GM18870 (cell line): ENCODE results near the gene ALAS2.
"Not testable (repeated sequence)": the region's sequence is repeated elsewhere in the genome, so short reads cannot be mapped to it uniquely, and the experiment has no call there.

Source experiments
- ATAC-seq: cut with Tn5 transposase; IDR thresholded peaks from one replicate; pipeline ENCODE4 v1.9.1; 2021; ENCODE audit warnings: moderate library complexity; ENCODE audit not compliant: unreplicated experiment

Gene ALAS2

DNA sequence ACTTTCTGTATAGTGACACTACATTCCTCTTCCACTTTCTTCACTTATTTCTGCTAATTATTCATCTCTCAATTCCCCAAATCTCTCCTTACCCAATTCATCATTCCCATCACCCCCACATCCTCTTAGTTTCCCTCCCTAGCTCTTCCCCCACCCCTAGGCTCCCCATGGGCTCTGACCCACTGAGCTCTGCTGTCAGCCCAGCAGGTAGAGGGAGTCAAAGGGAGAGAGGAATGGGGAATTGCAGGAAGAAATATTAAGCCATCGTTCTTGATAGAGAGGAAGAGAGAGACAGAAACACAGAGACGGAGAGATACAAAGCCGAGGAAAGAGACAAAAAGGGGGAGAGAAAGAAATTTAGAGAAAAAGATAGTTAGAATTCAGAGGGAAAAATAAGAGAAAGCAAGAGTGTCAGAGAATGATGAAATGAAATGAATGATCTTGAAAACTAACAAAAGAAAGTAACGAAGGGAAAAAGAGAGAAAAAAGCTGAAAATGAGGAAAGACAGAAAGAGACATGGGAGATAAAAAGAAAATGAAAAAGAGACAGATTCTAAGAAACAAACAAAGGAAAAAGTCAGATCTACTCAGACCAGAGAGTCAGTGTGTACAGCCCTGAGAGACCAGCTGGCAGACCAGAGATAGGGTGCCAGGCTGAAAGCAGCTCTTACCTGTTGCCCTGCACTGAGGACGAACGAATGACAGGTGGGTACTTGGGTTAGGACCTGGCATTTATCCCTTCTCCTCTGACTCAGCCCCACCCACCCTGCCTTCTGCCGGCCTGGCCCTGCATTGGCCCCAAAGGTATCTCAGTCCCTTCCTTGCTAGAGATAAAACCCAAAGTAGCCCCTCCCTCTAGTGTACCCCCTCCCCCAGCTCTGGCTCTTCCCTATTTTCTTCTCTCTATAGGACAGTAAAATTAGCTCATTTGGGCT lies at the start of gene ALAS2:
TSS of gene ALAS2 (minus strand) at position 707 of the 935 bp plus-strand sequence. CDS start 4,977 bp downstream, outside the sequence.
- ATAC-seq, result no peak

- no peak for ATAC-seq
Observed at GRCh38 chrX:55074851-55075467, 44.2 kb upstream of the ALAS2 start, which contains the start of gene PAGE2B. Gene PAGE2B (plus strand): TSS chrX:55075030. CDS start chrX:55076042, 1,012 bp downstream.

GRCh38 chrX:55072286-55072685 lies 41.5 kb upstream of the ALAS2 start:
- ATAC-seq, result no peak

GRCh38 chrX:55067180-55067579 lies 36.4 kb upstream of the ALAS2 start:
- not testable (repeated sequence) for ATAC-seq

- no peak for ATAC-seq
Observed at GRCh38 chrX:55057675-55058249, 27.0 kb upstream of the ALAS2 start.

DNA sequence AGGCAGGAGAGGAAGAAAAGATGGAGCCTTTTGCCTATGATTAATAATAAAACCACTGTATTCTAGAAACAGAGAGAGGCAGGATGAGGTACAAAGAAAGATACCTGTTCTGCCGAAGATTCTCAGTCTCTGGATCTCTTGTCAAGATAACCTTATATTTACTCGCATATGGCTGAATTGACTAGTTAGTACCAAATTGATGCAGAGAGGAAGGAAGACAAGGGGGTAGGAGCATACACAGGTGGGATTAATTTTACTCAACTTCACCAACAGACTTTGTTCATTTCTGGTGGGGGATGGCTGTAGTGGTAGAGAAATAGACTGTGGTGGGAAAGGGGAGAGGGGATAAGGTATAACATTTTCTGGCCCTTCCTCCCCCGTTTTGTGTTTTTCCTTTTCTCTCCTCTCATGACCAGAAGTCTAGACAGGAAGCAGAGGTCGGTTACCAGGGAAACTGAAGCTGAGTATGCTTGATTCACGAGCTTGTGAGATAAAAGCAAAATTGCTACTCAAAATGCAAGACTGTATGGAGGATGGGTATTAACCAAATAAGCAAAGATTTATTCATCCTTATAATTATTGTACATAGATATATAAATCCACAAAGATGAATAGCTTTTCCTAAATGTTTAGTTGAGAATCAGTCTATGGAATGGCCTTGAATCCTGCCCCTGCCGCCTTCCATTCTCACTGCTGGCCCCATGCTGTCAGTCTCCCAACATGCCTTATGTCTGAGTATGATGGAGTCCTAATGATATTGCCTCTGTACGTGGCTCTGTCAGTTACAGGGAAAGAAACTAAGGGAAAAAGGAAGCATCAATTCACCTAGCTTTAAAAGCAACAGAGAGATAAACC lies 26.3 kb upstream of the ALAS2 start:
- no peak for ATAC-seq

DNA sequence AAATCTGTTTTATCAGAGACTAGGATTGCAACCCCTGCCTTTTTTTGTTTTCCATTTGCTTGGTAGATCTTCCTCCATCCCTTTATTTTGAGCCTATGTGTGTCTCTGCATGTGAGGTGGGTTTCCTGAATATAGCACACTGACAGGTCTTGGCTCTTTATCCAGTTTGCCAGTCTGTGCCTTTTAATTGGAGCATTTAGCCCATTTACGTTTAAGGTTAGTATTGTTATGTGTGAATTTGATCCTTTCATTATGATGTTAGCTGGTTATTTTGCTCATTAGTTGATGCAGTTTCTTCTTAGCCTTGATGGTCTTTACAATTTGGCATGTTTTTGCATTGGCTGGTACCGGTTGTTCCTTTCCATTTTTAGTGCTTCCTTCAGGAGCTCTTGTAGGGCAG lies 19.8 kb upstream of the ALAS2 start:
- not testable (repeated sequence) for ATAC-seq

GRCh38 chrX:55041514-55041913 lies 10.7 kb upstream of the ALAS2 start:
- ATAC-seq, result no peak

DNA sequence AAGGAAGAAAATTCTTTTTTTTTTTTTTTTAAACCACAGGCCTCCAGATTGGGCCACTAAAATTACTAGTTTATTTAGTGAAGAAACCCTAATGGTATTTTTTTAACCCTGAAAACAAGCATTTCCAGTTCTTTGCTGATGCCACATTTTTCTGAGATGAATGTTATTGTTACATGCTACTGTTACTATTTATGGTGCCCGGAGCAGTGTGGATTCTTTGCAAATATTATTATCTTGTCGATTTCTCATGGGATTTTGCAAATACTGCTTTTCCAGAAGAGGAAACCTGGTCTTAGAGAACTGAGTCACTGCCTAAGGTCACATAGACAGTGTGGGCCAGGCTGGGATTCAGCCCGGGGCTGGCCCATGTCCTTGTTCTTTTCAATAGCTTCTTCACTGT lies 8.7 kb upstream of the ALAS2 start:
- ATAC-seq, result no peak

GRCh38 chrX:55033429-55033828 lies 2.7 kb upstream of the ALAS2 start:
- ATAC-seq, result no peak

GRCh38 chrX:55029291-55029690 lies 1.5 kb downstream of the ALAS2 start:
- ATAC-seq, result no peak

GRCh38 chrX:55028611-55029010 lies 2.2 kb downstream of the ALAS2 start:
- ATAC-seq, result no peak

- ATAC-seq, result no peak
Observed at GRCh38 chrX:55028040-55028439, 2.7 kb downstream of the ALAS2 start.

DNA sequence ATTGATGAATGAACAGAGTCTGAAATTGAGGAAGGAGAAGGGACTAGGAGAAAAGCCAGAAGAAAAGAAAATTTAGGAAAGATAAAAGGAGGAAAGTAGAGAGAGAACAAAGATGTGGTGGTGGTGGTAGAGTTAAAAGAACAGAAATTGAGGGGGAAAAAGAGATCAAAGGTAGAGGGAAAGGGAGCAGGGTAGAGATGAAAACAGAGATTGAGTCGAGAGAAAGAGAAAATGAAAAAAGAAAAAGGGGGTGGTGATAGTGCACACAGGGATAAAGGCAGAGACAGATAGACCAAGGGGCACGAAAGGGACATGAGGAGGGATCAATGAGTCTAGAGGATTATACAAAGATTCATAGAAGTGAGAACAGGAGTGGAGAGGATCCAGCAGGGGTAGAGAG lies 3.9 kb downstream of the ALAS2 start:
- no peak for ATAC-seq

- ATAC-seq, result no peak
Observed at GRCh38 chrX:55026143-55026542, 4.6 kb downstream of the ALAS2 start.

DNA sequence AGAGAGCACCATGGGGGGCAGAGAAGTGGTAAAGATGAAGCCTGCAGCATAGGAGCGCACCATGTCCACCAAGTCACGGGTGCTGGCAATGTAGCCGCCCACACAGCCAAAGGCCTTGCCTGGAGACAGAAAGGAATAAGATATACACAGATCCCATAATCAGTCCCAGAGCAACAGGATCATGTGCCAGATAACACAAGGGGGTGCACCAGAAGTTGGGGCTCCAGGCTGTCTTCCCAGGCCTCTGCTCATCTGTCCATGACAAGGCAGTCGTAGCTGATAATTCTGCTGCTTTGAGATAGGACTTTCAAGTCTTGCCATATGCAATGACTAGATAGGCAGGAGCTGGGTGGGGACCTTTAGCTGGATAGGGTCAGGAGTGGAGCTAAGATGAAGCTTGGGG lies 15.9 kb downstream of the ALAS2 start:
- no peak for ATAC-seq

GRCh38 chrX:55011294-55011693 lies 19.5 kb downstream of the ALAS2 start:
- no peak for ATAC-seq

DNA sequence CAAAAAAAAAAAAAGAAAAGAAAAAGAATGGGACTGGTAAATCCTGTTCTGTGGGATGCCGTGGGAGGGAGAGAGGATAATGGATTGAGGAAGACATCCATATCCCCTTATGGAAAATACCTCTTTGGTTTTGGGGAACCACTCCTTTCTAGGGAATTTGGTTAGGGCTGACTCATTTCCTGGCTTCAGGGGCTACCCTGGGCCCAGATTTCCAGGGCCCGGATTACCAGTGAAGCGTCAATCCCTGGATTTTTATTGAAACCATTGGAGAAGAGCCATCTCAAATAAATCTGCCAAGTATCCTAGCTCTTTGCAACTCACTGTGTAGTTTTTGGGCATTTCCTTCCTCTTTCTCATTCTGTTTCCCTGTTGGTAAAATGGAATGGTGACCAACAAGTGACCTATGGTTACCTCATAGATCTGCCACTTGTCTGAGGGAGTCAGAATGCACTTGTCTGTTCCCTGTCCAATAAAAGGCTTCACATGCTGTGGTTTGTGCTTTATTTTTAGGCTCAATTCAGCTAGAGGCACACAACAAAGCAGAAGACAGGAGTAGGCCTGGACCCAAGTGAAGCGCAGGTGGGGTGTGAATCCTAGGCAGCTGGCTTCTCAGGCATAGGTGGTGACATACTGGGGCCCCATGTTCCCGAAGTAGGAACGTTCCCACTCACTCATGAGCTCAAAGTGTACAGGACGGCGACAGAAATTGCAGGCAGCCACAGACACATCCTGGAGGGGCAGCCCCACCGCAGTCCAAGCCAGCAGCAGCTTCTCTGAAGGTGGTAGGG lies 22.0 kb downstream of the ALAS2 start:
- ATAC-seq, result no peak

DNA sequence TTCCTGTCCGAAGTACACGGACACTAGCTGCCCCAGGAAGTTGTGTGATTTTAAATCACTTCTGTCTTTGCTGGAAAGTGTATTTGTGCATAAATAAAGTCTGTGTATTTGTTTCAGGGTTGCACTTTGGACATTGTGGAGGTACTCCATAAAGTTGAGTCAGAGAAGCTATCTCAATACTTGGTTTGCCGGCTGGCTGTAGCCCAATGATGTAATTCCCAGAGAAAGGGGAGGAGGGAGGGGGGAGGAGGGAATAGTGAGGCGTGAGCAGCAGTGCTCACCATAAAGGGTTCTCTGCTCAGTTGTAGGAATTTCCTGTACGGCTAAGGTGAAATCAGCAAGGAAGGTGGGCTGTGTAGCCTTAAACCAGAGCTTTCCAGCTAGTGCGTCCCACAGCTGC lies 23.1 kb downstream of the ALAS2 start:
- ATAC-seq, result no peak
